IPS DF 4.7 (cell line): ENCODE measurements around the gene TRIM69.
"Not testable (repeated sequence)": the region's sequence is repeated elsewhere in the genome, so short reads cannot be mapped to it uniquely, and the experiment has no call there.

Experiments
- DNase-seq: peaks from one replicate; pipeline ENCODE4 v3.0.0-alpha.2; 2013; ENCODE audit warnings: low spot score; ENCODE audit errors: extremely low read depth

Gene TRIM69

DNA sequence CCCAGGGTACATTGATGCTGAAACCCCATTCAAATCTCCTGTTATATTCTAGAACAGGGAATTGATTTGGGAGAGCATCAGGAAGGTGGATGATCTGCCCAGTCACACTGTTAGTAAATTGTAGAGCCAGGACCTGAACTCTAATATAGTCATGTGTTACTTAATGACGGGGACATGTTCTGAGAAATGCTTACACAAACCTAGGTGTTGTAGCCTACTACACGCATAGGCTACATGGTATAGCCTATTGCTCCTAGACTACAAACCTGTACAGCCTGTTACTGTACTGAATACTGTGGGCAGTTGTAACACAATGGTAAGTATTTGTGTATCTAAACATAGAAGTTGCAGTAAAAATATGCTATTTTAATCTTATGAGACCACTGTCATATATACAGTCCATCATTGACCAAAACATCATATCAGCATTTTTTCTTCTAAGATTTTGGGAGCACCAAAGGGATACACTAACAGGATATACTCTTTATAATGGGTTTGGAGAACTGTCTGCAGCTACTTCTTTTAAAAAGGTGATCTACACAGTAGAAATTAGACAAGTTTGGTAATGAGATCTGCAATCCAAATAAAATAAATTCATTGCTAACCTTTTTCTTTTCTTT is 19.2 kb upstream of the TRIM69 start:
- DNase-seq: no peak

DNA sequence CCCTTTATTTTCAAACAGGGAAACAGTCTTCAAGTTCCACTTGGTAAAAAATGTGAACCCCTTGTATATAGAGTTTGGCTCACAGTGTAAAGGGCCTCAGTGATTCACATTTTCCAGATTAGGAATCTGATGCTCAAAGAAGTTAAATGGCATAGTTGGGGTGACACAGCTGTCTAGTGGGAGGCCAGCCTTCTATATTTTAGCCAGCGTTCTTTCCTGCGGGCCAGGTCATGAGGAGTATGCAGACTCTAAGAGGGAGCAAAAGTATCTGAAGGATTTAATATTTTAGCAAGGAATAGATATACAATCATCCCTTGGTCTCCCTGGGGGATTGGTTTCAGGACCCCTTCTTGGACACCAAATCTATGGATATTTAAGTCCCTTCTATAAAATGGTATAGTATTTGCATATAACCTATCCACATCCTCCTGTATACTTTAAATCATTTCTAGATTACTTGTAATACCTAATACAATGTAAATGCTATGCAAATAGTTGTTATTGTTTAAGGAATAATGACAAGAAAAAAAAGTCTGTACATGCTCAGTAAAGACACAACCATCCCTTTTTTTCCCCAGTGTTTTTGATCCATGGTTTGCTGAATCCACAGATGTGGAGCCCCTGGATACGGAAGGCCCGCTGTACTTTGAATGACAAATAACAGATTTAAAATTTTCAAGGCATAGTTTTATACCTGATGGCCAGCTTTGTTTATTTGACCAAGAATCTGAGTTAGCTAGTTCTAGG is 18.0 kb upstream of the TRIM69 start:
- DNase-seq: no peak

DNA sequence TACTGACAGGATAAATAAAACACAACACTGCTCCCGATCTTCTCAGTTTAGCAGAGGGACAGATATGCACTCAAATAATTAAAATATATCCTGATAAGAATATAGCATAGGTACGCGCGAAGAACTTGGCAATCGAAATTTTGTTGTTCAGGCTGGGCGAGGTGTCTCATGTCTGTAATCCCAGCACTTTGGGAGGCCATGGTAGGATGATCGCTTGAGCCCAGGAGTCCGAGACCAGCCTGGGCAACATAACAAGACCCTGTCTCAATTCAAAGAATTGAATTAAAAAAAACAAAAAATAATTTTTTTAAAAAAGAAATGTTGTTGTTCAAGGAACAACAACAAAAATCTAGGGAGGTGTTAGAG is 17.4 kb upstream of the TRIM69 start:
- no peak for DNase-seq

DNA sequence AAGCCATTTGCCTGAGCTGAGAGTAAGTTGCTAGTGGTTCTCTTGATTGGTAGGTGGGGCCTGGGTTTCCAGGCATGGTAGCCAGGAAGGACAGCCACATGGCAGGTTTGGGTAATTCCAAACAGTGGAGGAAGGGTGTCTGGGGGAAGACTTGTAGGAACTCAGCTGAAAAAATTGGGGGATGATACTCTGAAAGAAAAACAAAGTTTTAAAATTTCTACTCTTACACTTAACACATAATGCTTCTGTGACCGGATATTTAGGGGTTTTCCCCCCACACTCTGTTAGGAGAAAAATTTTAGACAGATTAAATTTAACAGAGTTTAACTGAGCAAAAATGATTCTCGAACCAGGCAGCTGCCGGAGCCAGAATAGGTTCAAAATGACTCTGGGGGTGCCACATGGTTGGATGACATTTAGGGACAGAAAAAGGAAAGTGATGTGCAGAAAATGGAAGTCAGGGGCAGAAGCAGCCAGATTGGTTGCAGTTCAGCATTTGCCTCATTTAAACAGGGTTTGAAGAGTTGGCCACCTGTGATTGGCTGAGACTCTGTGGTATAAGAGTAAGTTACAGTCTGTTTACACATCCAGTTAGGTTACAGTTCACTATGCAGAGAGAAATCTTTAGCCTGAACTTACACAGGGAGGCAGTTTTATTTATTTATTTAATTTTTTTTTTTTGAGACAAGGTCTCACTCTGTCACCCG is 16.9 kb upstream of the TRIM69 start:
- DNase-seq: no peak

DNA sequence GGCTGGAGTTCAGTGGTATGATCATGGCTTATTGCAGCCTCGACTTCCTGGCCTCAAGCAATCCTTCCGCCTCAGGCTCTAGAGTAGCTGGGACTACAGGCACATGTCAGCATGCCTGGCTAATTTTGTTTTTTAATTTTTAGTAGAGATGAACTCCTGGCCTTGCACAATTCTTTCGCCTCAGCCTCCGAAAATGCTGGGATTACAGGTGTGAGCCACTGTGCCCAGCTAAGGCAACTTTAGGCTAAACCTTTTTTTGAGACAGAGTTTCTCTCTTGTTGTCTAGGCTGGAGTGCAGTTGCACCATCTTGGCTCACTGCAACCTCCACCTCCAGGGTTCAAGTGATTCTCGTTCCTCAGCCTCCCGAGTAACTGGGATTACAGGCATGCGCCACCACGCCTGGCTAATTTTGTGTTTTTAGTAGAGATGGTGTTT is 16.3 kb upstream of the TRIM69 start:
- DNase-seq: not testable (repeated sequence)

DNA sequence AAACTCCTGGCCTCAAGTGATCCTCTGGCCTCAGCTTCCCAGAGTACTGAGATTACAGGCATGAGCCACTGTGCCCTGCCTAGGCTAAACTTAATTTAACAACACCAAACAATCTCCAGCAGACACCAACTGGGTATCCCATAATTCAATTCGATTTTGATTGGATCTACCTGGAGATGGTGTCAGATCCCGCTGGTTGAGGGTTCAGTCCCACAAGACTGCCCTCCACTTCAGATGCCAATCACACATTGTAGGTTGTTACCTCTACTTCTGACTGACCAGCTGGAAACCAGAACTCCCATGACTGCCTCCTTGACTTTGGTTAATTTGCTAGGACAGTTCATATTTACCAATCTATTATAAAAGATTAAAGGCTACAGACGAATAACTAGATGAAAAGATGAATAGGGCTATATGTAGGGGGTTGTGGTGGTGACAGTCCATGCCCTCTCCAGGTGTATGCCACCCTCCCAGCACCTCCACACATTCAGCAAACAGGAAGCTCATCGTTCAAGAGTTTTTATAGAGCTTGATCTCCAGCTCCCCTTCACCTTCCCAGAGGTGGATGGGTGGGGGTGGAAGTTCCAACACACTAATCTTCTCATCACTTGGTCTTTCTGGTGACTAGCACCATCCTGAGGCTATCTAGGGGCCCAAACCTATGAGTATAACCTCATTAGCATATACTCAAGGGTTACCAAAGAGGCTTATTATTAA is 15.7 kb upstream of the TRIM69 start:
- DNase-seq: no peak

DNA sequence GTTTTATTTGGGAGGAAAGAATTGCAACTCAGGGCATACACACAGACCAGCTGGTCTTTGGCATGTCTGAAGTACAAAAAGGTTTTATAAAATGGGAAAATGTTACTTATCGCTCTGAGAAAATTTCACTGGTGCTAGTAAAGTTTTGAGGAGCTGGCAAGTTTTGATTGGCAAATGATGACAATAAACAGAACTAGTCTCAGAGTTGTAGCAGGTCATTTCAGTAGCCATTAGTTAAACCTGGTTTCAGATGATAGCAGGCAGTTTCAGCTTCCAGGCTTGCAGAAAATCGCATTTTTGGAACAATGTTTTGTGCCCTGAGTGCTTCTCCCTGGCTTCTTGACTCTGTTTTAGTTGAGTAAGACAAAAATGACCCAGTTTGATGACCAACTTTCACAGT is 14.3 kb upstream of the TRIM69 start:
- DNase-seq: no peak

DNA sequence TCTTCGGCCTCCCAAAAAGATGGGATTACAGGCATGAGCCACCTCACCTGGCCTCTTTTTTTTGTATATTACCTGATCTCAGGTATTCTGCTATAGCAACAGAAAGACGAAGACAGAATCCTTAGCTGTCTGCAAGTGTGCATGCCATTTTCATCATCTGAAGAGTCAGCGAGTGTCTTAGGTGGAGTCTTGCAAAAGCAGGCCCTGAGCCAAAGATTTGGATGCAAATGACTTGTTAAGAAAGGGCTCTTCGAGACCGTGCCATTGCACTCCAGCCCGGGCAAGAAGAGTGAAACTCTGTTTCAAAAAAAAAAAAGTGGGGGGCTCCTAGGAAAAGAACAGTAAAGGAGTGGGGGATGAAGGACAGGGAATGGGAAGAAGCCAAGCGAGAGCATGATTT is 10.2 kb upstream of the TRIM69 start:
- DNase-seq: no peak

DNA sequence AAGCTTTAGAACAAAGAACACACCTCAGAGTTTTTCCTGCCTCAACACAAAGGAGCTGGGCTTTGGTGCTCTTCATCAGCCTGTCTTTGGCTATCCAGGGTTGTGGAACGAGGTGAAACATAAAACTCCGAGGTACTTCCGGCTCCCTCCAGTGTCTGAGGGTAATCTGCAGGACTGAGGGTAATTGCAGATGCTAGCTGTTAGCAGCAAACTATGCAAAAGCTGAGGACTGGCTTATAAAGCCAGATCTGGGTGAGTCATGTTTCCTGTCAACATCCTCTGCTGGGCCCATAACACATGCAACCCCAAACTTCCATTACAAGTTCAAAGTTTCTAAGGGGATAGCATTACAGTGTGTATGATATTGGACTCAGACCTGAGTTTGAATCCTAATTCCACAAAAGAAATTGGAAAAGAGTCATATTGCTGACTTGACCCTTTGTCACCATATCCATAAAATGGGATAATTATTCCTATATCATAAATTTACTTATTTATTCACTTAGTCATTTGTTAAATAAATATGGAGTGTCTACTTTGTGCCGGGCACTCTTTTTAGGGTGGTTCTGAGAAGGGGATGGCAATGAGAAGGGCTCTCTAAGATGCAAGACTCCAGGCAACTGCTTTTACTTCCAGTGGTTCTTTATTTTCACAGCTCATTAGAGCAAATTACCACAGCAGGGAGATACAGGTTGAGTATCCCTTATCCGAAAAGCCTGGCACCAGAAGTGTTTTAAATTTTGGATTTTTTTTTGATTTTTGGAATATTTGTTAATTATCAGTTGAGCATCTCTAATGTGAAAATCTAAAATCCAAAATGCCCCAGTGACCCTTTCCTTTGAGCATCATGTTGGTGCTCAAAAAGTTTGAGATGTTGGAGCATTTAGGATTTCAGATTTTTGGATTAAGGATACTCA is 9.5 kb upstream of the TRIM69 start:
- DNase-seq: no peak

DNA sequence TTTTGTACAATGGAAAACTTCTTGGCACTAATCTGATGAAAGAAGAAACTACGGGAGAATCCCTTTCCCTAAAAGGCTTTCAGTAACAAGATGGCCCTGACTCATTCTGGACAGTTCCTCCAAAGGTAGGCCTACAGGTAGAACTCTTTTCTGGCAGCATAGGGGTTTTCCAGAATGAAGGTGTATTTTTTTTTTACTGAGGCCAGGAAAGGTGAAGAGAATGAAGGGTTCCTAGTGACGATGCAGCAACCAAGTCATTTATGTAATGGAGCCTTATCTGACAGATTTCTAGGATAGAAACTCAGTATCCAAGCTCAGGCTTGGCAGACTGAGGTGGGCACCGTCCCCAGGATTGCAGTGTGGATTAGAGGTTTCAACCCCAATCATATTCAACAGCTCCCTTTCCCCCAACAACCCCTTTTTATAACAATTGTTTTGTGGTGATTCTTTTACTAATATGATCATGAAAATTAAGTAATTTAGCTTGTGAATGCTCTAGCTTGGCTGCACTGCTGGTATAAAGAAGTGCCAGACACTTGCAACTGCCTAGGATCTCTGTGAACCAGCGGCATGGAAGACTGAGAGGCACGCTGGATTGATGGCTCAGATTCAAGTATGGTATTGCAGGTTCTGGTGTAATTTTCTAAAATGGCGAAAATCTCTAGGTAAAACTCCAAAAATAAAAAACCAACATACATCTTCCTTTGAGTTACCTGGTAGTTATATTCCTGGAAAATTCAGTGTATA is 8.7 kb upstream of the TRIM69 start:
- DNase-seq: no peak

DNA sequence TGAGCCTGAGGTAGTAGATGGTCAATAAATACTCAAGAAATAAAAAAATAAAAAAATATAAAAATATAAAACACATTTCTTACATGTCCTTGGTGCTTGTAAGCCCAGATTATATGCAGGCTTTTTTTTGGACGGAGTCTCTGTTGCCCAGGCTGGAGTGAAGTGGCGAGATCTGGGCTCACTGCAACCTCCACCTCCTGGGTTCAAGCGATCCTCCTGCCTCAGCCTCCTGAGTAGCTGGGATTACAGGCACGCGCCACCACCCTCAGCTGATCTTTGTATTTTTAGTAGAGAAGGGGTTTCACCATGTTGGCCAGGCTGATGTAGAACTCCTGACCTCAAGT is 8.1 kb upstream of the TRIM69 start:
- DNase-seq: not testable (repeated sequence)

DNA sequence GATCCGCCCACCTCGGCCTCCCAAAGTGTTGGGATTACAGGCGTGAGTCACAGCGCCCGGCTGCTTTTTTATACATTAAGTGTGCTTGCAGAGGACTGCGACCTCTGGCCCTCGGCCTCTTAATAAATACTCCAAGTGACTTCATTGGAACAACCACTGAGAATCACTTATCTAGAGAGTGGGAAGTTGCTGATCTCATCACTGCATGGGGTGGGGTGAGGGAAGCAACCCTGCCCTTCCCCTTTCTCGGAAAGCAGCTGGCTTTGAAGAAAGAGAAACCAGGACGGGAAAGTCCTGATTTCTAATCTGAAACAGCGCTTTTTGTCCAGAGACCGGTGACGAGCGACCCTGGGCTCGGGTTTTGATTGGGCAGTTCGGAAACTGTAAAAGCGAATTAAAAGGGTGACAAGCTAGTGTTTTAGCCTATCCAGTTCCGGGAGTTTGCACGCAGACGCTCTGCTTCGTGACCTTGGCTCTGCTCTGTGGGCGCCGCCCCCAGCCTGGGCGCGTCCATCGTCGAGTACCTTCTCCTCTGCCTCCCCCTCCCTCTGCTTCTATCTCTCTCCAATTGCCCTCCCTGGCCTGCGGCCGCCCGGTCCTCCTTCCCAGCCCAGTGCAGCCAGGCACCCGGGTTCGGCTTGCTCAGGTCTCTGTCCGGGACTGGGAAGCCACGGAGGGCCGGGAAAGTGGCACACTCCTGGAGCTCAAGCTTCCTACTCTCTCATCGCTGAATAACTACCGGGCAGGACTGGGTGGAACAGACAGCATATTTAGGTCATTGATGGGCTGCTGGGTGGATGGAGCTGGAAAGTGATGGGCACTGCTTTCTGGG is 7.5 kb upstream of the TRIM69 start:
- DNase-seq: peak; percentile 91

DNA sequence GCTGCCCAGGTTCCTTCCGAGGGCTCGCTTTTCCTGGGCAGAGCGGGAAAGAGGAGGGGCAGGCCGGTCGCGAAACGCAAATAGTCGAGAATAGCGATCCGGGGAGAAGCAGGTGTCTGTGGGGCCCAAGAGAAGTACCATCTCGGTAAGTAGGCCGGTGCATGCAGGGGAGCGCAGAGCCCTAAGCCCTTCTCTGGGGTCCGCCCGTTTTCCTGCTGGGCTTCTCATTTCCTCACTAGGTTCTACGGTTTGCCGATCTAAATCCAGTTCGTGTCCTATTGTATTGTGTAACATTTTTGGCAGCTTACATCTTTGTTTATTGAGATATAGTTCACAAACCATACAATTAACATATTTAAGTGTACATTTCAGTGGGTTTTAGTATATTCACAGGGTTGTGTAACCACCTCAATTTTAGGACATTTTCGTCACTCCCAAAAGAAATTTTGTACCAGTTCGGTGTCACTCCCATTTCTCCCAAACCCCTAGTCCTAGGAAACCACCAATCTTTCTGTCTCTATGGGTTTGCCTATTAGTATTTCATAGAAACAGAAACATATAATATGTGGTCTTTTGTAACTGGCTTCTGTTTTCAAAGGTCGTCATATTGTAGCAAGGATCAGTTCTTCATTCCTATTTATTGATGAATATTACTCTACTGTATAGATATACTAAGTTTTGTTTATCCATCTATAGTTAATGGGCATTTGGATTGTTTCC is 6.8 kb upstream of the TRIM69 start:
- DNase-seq: no peak

DNA sequence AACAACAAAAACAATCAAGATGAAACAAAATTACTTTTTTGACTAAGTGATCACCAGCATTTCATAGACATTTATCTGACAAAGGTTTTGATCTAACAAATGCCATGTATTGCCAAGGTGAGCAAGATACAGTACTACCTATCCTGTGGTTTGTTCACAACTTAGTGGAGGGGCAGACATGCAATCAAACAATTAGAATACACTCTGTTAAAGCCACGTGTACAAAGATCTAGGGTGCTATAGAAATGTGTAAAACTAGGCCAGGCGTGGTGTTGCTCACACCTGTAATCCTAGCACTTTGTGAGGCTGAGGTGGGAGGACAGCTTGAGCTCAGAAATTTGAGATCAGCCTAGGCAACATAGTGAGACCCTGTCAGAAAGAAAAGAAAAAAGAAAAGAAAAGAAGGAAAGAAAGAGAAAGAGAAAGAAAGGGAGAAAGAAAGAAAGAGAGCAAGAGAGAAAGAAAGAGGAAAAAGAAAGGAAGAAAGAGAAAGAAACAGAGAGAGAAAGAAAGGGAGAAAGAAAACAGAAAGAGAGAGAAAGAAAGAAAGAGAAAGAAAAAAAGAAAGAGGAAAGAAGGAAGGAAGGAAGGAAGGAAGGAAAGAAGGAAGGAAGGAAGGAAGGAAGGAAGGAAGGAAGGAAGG is 1.4 kb upstream of the TRIM69 start:
- DNase-seq: no peak

DNA sequence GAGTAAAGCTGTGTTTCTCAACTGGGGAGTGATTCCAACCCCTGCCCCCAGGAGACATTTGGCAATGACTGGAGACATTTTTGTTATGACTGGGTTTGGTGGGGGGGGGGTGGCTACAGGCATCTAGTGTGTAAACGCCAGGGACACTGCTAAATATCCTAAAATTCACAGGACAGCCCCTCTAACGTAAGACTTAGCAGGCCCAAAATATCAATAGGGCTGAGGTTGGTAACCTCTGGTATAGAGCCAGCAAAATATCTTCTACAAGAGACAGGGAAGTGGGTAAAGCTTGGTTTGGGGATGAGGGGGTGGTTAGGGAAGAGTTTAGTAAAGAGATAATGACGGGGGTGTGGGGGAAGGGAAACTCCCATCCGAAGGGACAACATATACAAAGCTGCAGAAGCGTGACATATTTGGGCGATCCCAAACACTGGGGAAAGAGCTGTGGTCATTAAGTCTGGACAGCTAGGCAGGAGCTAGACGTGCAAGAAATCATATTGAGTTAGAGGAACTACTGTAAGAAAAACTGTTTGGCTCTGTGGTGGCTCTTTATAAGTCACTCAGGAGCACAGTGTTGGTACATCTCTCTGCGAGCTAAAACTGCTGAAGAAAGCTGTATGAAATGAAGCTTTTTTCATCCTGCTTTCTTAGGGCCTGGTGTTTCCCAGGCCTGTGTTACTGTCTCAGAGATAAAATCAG is 697 bp upstream of the TRIM69 start:
- no peak for DNase-seq

DNA sequence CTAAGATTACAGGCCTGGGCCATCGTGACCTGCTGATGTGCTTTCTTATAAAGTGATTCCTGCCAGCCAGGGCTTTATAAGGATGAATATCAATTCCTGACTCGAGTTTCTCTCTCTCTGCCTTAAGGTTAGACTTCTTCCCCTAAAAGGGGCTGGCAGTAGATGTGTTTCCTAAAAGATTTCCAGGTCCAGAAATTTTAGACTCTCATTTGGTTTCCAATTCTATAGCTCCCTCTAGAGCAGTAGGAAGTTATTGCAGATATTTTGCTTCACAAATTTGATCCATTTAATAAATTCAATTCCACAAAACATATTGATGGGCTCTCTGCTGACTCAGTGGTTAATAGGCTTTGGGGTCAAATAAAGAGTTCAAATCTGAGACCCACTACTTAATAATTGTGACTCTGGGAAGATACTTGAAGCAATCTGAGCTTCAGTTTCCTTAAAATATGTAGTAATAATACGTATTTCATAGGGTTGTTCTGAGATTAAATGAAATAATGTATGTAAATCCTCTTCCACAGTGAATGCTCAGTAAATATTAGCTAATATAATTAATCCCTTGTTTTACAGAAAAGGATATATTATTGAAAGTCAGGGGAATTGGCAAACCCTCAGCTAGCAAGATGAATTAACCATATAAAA is 2.1 kb downstream of the TRIM69 start:
- DNase-seq: no peak

DNA sequence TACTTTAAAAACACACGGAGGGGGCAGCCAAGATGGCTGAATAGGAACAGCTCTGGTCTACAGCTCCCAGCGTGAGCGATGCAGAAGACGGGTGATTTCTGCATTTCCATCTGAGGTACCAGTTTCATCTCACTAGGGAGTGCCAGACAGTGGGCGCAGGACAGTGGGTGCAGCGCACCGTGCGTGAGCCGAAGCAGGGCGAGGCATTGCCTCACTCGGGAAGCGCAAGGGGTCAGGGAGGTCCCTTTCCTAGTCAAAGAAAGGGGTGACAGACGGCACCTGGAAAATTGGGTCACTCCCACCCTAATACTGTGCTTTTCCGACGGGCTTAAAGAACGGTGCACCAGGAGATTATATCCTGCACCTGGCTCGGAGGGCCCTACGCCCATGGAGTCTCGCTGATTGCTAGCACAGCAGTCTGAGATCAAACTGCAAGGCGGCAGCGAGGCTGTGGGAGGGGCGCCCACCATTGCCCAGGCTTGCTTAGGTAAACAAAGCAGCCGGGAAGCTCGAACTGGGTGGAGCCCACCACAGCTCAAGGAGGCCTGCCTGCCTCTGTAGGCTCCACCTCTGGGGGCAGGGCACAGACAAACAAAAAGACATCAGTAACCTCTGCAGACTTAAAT is 3.0 kb downstream of the TRIM69 start:
- DNase-seq: not testable (repeated sequence)
